Fibroblast of mammary gland (primary cell): ENCODE data around the gene ERC1.

Experiments
- DNase-seq: peaks from one replicate; pipeline ENCODE4 v3.0.0-alpha.2; 2010; ENCODE audit warnings: low read depth
- H3K4me3 ChIP-seq: 2 replicates; pipeline ENCODE4 v1.5.1; 2011; ENCODE audit warnings: low read depth, mild to moderate bottlenecking, low read length, moderate library complexity; ENCODE audit not compliant: control insufficient read depth
- TF ChIP-seq, protein P1 (sequence below): conservative IDR thresholded peaks from 2 replicates; pipeline ENCODE4 v1.5.1; 2011; ENCODE audit warnings: low read depth, low read length, inconsistent platforms; ENCODE audit not compliant: control insufficient read depth, insufficient read depth

Gene ERC1

DNA sequence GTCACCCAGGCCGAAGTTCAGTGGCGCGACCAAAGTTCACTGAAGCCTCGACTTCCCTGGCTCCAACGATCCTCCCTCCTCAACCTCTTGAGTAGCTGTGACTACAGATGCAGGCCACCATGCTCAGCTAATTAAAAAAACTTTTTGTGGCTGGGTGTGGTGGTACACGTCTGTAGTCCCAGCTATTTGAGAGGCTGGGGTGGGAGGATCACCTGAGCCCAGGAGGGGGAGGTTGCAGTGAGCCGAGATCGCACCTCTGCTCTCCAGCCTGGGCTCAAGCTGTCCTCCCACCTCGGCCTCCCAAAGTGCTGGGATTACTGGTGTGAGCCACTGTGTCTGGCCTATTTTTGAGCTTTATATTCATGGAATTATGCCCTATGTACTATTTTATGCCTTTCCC is 23.4 kb upstream of the ERC1 start:
- no peak for DNase-seq
- TF ChIP-seq, protein P1, sequence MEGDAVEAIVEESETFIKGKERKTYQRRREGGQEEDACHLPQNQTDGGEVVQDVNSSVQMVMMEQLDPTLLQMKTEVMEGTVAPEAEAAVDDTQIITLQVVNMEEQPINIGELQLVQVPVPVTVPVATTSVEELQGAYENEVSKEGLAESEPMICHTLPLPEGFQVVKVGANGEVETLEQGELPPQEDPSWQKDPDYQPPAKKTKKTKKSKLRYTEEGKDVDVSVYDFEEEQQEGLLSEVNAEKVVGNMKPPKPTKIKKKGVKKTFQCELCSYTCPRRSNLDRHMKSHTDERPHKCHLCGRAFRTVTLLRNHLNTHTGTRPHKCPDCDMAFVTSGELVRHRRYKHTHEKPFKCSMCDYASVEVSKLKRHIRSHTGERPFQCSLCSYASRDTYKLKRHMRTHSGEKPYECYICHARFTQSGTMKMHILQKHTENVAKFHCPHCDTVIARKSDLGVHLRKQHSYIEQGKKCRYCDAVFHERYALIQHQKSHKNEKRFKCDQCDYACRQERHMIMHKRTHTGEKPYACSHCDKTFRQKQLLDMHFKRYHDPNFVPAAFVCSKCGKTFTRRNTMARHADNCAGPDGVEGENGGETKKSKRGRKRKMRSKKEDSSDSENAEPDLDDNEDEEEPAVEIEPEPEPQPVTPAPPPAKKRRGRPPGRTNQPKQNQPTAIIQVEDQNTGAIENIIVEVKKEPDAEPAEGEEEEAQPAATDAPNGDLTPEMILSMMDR, result no peak
- H3K4me3 ChIP-seq, result no peak overlapping the region

- TF ChIP-seq, protein P1, result no peak
- DNase-seq, result no peak
- no peak overlapping the region for H3K4me3 ChIP-seq
These were observed 22.5 kb upstream of the ERC1 start for GRCh38 chr12:968545-968944.

- no peak for DNase-seq
- TF ChIP-seq, protein P1, result no peak
- H3K4me3 ChIP-seq, result no peak overlapping the region
These were observed 21.2 kb upstream of the ERC1 start for GRCh38 chr12:969821-970220.

- TF ChIP-seq, protein P1, result no peak
- no peak for DNase-seq
- H3K4me3 ChIP-seq, result no peak overlapping the region
These were observed 19.0 kb upstream of the ERC1 start for GRCh38 chr12:971991-972390.

DNA sequence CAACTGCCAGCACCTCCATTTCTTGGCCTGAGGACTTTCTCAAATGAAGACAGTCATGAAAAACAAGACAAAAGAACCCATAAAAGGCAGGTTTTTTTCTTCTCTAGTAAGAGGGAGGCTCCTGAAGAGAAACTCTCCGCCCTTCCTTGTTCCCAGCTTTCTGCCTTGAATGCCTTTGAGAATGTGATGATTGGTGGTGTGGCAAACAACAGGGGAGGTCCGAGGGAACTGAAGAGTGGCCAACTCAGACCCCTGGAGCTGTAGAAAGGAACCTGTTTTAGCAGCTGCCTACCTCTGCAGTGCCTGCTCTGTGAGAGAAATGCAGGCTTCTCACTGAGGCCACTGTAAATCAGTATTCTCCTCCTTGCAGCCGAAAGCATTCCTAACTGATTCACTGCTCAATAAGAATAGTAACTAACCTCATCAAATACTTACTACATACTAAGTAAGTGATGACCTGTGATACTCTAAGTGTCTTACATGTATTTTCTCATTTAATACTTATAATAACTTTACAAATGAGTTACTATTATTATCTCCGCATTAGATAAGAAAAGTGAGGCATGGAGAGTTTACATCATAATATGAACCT is 16.7 kb upstream of the ERC1 start:
- TF ChIP-seq, protein P1, result no peak
- DNase-seq, result no peak
- H3K4me3 ChIP-seq, result no peak overlapping the region

DNA sequence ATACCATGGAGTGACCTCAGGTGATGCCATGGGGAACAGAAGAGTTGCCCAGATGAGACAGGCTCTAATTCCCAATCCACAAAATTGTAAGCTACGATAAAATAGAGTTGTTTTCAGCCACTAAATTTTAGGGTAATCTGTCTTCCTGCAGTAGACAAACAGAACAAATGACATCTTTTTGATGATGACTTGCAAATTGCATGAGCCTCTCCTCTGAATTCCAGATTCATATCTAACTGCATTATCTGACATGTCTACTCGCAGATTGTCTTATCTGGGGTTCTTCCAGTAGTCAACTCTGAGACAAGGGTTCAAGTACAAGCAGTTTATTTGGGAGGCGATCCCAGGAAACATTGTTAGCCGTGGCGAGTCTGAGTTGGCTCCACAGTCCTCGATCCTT is 14.4 kb upstream of the ERC1 start:
- TF ChIP-seq, protein P1, result no peak
- no peak for DNase-seq
- no peak overlapping the region for H3K4me3 ChIP-seq

DNA sequence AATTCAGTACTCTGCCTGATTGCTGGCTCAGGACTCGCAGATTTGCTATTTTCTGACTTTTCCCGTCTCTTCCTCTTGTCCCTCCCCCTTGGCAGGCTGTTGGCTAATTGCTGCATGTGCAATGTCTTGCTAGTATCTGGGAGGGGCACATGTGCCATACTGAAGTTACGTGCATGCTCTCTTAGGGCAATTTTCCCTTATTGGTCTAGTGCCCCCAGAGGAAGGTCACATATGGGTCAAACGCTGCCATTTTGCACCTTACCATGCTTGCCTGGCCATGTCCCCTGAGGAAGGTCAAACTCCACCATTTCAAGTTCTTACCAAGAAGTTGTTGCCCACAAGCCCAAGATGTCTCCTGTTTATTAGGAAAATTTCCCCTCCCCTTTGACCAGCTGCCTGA is 13.9 kb upstream of the ERC1 start:
- H3K4me3 ChIP-seq, result no peak overlapping the region
- DNase-seq, result no peak
- TF ChIP-seq, protein P1, result no peak
